K562 (cell line): ENCODE data around the gene C10orf95.

ENCODE experiments used
- GATA2 ChIP-seq: sonication (generic); formaldehyde crosslinking; IDR thresholded peaks from 2 replicates; pipeline ENCODE4 v1.4.0; 2020; ENCODE audit warnings: mild to moderate bottlenecking, missing genetic modification reagents
- NONO ChIP-seq, 2 experiments: fragments of 200-400 bp in 1 of 2; fragments of 450-650 bp in 1 of 2; formaldehyde crosslinking in 1 of 2; IDR thresholded peaks; 2 replicates each; pipeline ENCODE4 v1.6.1; 2017; ENCODE audit warnings: low read depth in 2 of 2, mild to moderate bottlenecking in 2 of 2, moderate library complexity in 2 of 2, low read length in 1 of 2
- POLR2AphosphoS5 ChIP-seq: IDR thresholded peaks from 2 replicates; pipeline ENCODE4 v1.6.1; 2011; ENCODE audit warnings: mild to moderate bottlenecking, low read depth, low read length, moderate library complexity; ENCODE audit not compliant: control insufficient read depth, insufficient read depth
- RAD21 ChIP-seq, 2 experiments: fragments of 250-450 bp in 1 of 2; fragments of 450-650 bp in 1 of 2; sonication (Bioruptor Pico) in 1 of 2; formaldehyde crosslinking in 1 of 2; IDR thresholded peaks in 1 of 2; conservative IDR thresholded peaks in 1 of 2; 2 replicates each; pipeline versions ENCODE4 v1.4.0 to v1.8.0; 2020 to 2022; ENCODE audit warnings: mild to moderate bottlenecking in 2 of 2, moderate library complexity in 1 of 2
- TCF7L2 ChIP-seq: fragments of 150-350 bp; IDR thresholded peaks from 2 replicates; pipeline ENCODE4 v1.6.1; 2016; ENCODE audit warnings: low read depth, mild to moderate bottlenecking, low read length, moderate library complexity
- ZNF23 ChIP-seq: fragments of 250-450 bp; sonication (Bioruptor Pico); IDR thresholded peaks from 2 replicates; pipeline ENCODE4 v1.4.0; 2020; ENCODE audit warnings: mild to moderate bottlenecking
- ZNF282 ChIP-seq: sonication (generic); formaldehyde crosslinking; IDR thresholded peaks from 2 replicates; pipeline ENCODE4 v1.8.1; 2023; ENCODE audit warnings: missing genetic modification reagents
- TF ChIP-seq, protein P1 (sequence below), 3 experiments: IDR thresholded peaks in 2 of 3; conservative IDR thresholded peaks in 1 of 3; 2 replicates each; pipeline ENCODE4 v1.5.1; 2011 to 2012; ENCODE audit warnings: low read length in 3 of 3, mild to moderate bottlenecking in 3 of 3, control low read depth in 2 of 3, improper control_type of control experiment in 1 of 3, inconsistent platforms in 1 of 3, low read depth in 1 of 3, mixed read lengths in 1 of 3, moderate library complexity in 1 of 3; ENCODE audit not compliant: insufficient read depth in 2 of 3
- TF ChIP-seq, protein P2 (sequence below): sonication (generic); formaldehyde crosslinking; IDR thresholded peaks from 2 replicates; pipeline ENCODE4 v1.8.0; 2022; ENCODE audit warnings: missing genetic modification reagents, mild to moderate bottlenecking, borderline replicate concordance
- TF ChIP-seq, protein P3 (sequence below): sonication (generic); formaldehyde crosslinking; IDR thresholded peaks from 2 replicates; pipeline ENCODE4 v1.5.0; 2020; ENCODE audit warnings: missing genetic modification reagents
- TF ChIP-seq, protein P4 (sequence below), 2 experiments: fragments of 200-800 bp in 1 of 2; sonication (Bioruptor generic) in 1 of 2; sonication (generic) in 1 of 2; formaldehyde crosslinking in 1 of 2; IDR thresholded peaks in 1 of 2; conservative IDR thresholded peaks in 1 of 2; 2 replicates each; pipeline versions ENCODE4 v1.5.0 to v1.6.1; 2016 to 2020; ENCODE audit warnings: missing compliant biosample characterization in 1 of 2, missing genetic modification characterization in 1 of 2, missing genetic modification reagents in 1 of 2

DNA sequence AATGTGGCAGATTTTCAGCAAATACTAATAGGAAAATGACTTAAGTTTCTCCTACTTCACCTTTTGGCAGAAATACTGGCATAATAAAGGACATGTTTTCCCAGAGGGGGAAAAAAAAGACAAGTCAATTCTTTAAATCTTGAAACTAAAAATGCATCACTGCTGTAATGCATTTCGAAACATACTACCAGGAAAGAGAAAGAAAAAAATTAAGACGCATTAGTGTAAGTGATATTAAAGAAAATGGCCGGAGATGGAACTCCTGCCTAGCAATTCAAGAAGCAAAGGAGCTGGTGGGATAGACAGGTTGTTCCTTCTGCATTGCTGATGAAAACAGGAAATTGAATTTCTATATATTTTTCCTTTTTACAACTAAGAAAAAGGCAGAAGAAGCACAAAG is 48.0 kb upstream of the C10orf95 start:
- TF ChIP-seq, protein P1, sequence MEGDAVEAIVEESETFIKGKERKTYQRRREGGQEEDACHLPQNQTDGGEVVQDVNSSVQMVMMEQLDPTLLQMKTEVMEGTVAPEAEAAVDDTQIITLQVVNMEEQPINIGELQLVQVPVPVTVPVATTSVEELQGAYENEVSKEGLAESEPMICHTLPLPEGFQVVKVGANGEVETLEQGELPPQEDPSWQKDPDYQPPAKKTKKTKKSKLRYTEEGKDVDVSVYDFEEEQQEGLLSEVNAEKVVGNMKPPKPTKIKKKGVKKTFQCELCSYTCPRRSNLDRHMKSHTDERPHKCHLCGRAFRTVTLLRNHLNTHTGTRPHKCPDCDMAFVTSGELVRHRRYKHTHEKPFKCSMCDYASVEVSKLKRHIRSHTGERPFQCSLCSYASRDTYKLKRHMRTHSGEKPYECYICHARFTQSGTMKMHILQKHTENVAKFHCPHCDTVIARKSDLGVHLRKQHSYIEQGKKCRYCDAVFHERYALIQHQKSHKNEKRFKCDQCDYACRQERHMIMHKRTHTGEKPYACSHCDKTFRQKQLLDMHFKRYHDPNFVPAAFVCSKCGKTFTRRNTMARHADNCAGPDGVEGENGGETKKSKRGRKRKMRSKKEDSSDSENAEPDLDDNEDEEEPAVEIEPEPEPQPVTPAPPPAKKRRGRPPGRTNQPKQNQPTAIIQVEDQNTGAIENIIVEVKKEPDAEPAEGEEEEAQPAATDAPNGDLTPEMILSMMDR (IDR thresholded peaks at IDR 0.05 in 2 of 3, conservative IDR thresholded peaks at IDR 0.05 in 1 of 3; ENCODE audit: insufficient read depth in 2 of 3, low read depth in 1 of 3, low read length in 3 of 3) = no peak
- TF ChIP-seq ZNF23 (CRISPR knock-in tag) = no peak
- no peak for TF ChIP-seq NONO (IDR thresholded peaks at IDR 0.05; ENCODE audit: low read depth in 2 of 2, low read length in 1 of 2)
- no peak for TF ChIP-seq TCF7L2
- TF ChIP-seq, protein P2, sequence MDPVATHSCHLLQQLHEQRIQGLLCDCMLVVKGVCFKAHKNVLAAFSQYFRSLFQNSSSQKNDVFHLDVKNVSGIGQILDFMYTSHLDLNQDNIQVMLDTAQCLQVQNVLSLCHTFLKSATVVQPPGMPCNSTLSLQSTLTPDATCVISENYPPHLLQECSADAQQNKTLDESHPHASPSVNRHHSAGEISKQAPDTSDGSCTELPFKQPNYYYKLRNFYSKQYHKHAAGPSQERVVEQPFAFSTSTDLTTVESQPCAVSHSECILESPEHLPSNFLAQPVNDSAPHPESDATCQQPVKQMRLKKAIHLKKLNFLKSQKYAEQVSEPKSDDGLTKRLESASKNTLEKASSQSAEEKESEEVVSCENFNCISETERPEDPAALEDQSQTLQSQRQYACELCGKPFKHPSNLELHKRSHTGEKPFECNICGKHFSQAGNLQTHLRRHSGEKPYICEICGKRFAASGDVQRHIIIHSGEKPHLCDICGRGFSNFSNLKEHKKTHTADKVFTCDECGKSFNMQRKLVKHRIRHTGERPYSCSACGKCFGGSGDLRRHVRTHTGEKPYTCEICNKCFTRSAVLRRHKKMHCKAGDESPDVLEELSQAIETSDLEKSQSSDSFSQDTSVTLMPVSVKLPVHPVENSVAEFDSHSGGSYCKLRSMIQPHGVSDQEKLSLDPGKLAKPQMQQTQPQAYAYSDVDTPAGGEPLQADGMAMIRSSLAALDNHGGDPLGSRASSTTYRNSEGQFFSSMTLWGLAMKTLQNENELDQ (CRISPR knock-in tag) = no peak
- TF ChIP-seq, protein P3, sequence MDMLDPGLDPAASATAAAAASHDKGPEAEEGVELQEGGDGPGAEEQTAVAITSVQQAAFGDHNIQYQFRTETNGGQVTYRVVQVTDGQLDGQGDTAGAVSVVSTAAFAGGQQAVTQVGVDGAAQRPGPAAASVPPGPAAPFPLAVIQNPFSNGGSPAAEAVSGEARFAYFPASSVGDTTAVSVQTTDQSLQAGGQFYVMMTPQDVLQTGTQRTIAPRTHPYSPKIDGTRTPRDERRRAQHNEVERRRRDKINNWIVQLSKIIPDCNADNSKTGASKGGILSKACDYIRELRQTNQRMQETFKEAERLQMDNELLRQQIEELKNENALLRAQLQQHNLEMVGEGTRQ (CRISPR knock-in tag) = no peak
- TF ChIP-seq GATA2 (CRISPR knock-in tag) = no peak
- TF ChIP-seq, protein P4, sequence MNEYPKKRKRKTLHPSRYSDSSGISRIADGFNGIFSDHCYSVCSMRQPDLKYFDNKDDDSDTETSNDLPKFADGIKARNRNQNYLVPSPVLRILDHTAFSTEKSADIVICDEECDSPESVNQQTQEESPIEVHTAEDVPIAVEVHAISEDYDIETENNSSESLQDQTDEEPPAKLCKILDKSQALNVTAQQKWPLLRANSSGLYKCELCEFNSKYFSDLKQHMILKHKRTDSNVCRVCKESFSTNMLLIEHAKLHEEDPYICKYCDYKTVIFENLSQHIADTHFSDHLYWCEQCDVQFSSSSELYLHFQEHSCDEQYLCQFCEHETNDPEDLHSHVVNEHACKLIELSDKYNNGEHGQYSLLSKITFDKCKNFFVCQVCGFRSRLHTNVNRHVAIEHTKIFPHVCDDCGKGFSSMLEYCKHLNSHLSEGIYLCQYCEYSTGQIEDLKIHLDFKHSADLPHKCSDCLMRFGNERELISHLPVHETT (CRISPR knock-in tag; conservative IDR thresholded peaks at IDR 0.05 in 1 of 2, IDR thresholded peaks at IDR 0.05 in 1 of 2) = no peak
- no peak for TF ChIP-seq RAD21 (CRISPR knock-in tag; conservative IDR thresholded peaks at IDR 0.05 in 1 of 2, IDR thresholded peaks at IDR 0.05 in 1 of 2)
- TF ChIP-seq ZNF282 (CRISPR knock-in tag) = no peak
- no peak for TF ChIP-seq POLR2AphosphoS5
